ENCODE results near the gene APP. TPM values are rescaled to one million over a fixed set of nuclear protein-coding genes. Genes with fewer than 3 reads are reported as not detected.

The APP gene
- total RNA-seq, 1 donor from 2014 or later: 1,137 TPM

GRCh38 chr21:26126168-26126553 is 44.4 kb downstream of the APP start:
- TF ChIP-seq CTCF (IDR thresholded peaks at IDR 0.05; ENCODE audit: unreplicated experiment): no peak
- H3K9me3 Mint-ChIP-seq (ENCODE audit: unreplicated experiment): no peaks in the 10 kb centered on the region
- H3K4me3 Mint-ChIP-seq (ENCODE audit: unreplicated experiment): no peak overlapping the region
- peaks cover 2% of the 10 kb centered on the region for H3K27me3 Mint-ChIP-seq (ENCODE audit: unreplicated experiment)
- peaks cover 11% of the 10 kb centered on the region for H3K36me3 Mint-ChIP-seq (ENCODE audit: low read depth, unreplicated experiment)
- peaks cover 58% of the 10 kb centered on the region for H3K4me1 Mint-ChIP-seq (ENCODE audit: unreplicated experiment)
- DNase-seq (ENCODE audit: low spot score): no peak
- H3K27ac Mint-ChIP-seq (ENCODE audit: unreplicated experiment): no peak overlapping the region

GRCh38 chr21:26125433-26126167 is 45.0 kb downstream of the APP start:
- DNase-seq (ENCODE audit: low spot score): no peak
- H3K9me3 Mint-ChIP-seq (ENCODE audit: unreplicated experiment): no peaks in the 10 kb centered on the region
- H3K27me3 Mint-ChIP-seq (ENCODE audit: unreplicated experiment): peaks cover 2% of the 10 kb centered on the region
- peaks cover 14% of the 10 kb centered on the region for H3K36me3 Mint-ChIP-seq (ENCODE audit: low read depth, unreplicated experiment)
- TF ChIP-seq CTCF (IDR thresholded peaks at IDR 0.05; ENCODE audit: unreplicated experiment): no peak
- H3K4me1 Mint-ChIP-seq (ENCODE audit: unreplicated experiment): peaks cover 58% of the 10 kb centered on the region
- H3K27ac Mint-ChIP-seq (ENCODE audit: unreplicated experiment): peak overlapping the region; percentile 53
- H3K4me3 Mint-ChIP-seq (ENCODE audit: unreplicated experiment): peak overlapping the region; percentile 60

GRCh38 chr21:26124896-26125295 is 45.7 kb downstream of the APP start:
- TF ChIP-seq CTCF (IDR thresholded peaks at IDR 0.05; ENCODE audit: unreplicated experiment): no peak
- DNase-seq (ENCODE audit: low spot score): no peak
- H3K4me3 Mint-ChIP-seq (ENCODE audit: unreplicated experiment): peak overlapping the region; percentile 52
- no peaks in the 10 kb centered on the region for H3K9me3 Mint-ChIP-seq (ENCODE audit: unreplicated experiment)
- peaks cover 14% of the 10 kb centered on the region for H3K36me3 Mint-ChIP-seq (ENCODE audit: low read depth, unreplicated experiment)
- H3K27me3 Mint-ChIP-seq (ENCODE audit: unreplicated experiment): peaks cover 2% of the 10 kb centered on the region
- H3K27ac Mint-ChIP-seq (ENCODE audit: unreplicated experiment): peak overlapping the region; percentile 33
- peaks cover 53% of the 10 kb centered on the region for H3K4me1 Mint-ChIP-seq (ENCODE audit: unreplicated experiment)

GRCh38 chr21:26124421-26124833 is 46.1 kb downstream of the APP start:
- peak overlapping the region; percentile 33 for H3K27ac Mint-ChIP-seq (ENCODE audit: unreplicated experiment)

More at GRCh38 chr21:26124421-26124833, 46.1 kb downstream of the APP start:
- Mint-ChIP-seq H3K4me1 (ENCODE audit: unreplicated experiment) (peaks cover 51% of the 10 kb centered on the region), H3K36me3 (ENCODE audit: low read depth, unreplicated experiment) (peaks cover 14% of the 10 kb centered on the region), H3K9me3 (ENCODE audit: unreplicated experiment) (no peaks in the 10 kb centered on the region), H3K4me3 (ENCODE audit: unreplicated experiment) (peak overlapping the region; percentile 52), H3K27me3 (ENCODE audit: unreplicated experiment) (peaks cover 2% of the 10 kb centered on the region)
- TF ChIP-seq CTCF (IDR thresholded peaks at IDR 0.05; ENCODE audit: unreplicated experiment): no peak
- DNase-seq (ENCODE audit: low spot score): no peak
